ENCODE results near the gene ATP5F1E.

ATP5F1E gene

DNA sequence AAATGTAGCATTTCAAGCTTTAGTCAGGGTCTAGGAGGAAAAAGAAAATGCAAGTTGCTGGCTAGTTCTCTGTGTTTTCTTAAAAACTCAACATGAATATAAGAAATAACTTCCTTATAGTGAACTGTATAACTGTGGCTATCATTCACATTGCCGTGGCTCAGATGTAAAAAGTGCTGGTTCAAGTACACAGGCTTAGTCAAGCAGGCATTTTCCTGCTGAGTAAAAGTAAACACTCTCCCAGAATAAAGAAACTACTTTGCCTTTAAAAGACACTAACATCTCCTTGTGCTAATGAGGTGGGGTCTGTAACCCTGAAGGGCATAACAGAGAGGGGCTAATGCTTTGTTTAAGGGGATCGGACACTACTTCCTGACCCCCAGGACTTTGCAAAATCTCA is 3.3 kb downstream of the ATP5F1E start:
- Histone ChIP-seq H2AFZ (ENCODE audit: low read length) (no peak overlapping the region), H3K4me3 (ENCODE audit: low read length, poor library complexity, severe bottlenecking) (peak overlapping the region; percentile 80), H3K36me3 (ENCODE audit: insufficient read depth, low read length) (peaks cover 55% of the 10 kb centered on the region), H3F3A (ENCODE audit: low read depth) (no peaks in the 10 kb centered on the region), H3K4me1 (ENCODE audit: insufficient read depth, low read length, poor library complexity, severe bottlenecking) (peaks cover 20% of the 10 kb centered on the region), H3K9ac (ENCODE audit: low read depth, low read length, poor library complexity, severe bottlenecking) (peak overlapping the region; percentile 80), H3K4me2 (ENCODE audit: low read depth, low read length, poor library complexity, severe bottlenecking) (peak overlapping the region; percentile 76), H4K20me1 (ENCODE audit: insufficient read depth, low read length, poor library complexity, severe bottlenecking) (peaks cover 41% of the 10 kb centered on the region), H3K79me2 (ENCODE audit: insufficient read depth, low read length) (peaks cover 66% of the 10 kb centered on the region), H3K27me3 (ENCODE audit: insufficient read depth, low read length, poor library complexity, severe bottlenecking) (no peaks in the 10 kb centered on the region), H3K9me3 (ENCODE audit: insufficient read depth, low read depth, low read length) (no peaks in the 10 kb centered on the region), H3K9me2 (replicated peaks; ENCODE audit: low read depth, low read length) (no peaks in the 10 kb centered on the region)
- no peak for TF ChIP-seq EZH2phosphoT487 (IDR thresholded peaks at IDR 0.05; ENCODE audit: borderline replicate concordance)
- TF ChIP-seq, protein P1, sequence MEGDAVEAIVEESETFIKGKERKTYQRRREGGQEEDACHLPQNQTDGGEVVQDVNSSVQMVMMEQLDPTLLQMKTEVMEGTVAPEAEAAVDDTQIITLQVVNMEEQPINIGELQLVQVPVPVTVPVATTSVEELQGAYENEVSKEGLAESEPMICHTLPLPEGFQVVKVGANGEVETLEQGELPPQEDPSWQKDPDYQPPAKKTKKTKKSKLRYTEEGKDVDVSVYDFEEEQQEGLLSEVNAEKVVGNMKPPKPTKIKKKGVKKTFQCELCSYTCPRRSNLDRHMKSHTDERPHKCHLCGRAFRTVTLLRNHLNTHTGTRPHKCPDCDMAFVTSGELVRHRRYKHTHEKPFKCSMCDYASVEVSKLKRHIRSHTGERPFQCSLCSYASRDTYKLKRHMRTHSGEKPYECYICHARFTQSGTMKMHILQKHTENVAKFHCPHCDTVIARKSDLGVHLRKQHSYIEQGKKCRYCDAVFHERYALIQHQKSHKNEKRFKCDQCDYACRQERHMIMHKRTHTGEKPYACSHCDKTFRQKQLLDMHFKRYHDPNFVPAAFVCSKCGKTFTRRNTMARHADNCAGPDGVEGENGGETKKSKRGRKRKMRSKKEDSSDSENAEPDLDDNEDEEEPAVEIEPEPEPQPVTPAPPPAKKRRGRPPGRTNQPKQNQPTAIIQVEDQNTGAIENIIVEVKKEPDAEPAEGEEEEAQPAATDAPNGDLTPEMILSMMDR (conservative IDR thresholded peaks at IDR 0.05; ENCODE audit: low read length), result no peak

DNA sequence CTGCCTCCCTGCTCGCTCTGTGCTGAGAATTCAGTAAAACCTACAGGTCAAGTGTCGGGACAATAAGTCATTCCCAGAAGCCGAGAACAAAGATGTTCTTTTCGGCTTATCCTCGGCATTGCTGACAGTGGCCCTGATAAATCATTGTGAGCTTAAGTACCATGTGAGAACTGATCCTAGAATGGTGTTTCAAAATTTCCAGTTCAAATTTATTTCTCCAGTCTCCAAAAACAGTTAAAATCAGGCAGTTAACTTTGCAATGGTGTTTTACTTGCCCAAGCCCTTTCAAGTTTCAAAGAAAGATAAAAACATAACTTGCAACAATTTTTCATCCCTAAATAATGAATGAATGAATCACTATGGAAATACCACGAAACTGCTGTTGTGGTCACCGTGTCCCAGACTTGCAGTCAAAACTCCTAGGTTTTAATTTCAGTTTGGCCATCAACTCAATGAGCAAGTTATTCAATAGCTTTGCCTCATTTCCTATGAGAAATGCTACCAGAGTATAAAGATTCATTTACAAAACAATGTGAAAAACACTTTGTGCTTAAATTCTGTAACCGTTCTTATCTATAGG is 4.3 kb downstream of the ATP5F1E start:
- TF ChIP-seq EZH2phosphoT487 (IDR thresholded peaks at IDR 0.05; ENCODE audit: borderline replicate concordance), result no peak
- TF ChIP-seq, protein P1 (conservative IDR thresholded peaks at IDR 0.05; ENCODE audit: low read length), result no peak
- Histone ChIP-seq H3K36me3 (ENCODE audit: insufficient read depth, low read length) (peaks cover 51% of the 10 kb centered on the region), H3K27me3 (ENCODE audit: insufficient read depth, low read length, poor library complexity, severe bottlenecking) (no peaks in the 10 kb centered on the region), H2AFZ (ENCODE audit: low read length) (no peak overlapping the region), H4K20me1 (ENCODE audit: insufficient read depth, low read length, poor library complexity, severe bottlenecking) (peaks cover 37% of the 10 kb centered on the region), H3K9ac (ENCODE audit: low read depth, low read length, poor library complexity, severe bottlenecking) (no peak overlapping the region), H3K4me2 (ENCODE audit: low read depth, low read length, poor library complexity, severe bottlenecking) (peak overlapping the region; percentile 76), H3K4me1 (ENCODE audit: insufficient read depth, low read length, poor library complexity, severe bottlenecking) (peaks cover 20% of the 10 kb centered on the region), H3K79me2 (ENCODE audit: insufficient read depth, low read length) (peaks cover 65% of the 10 kb centered on the region), H3K4me3 (ENCODE audit: low read length, poor library complexity, severe bottlenecking) (peak overlapping the region; percentile 80), H3K9me3 (ENCODE audit: insufficient read depth, low read depth, low read length) (no peaks in the 10 kb centered on the region), H3F3A (ENCODE audit: low read depth) (no peaks in the 10 kb centered on the region), H3K9me2 (replicated peaks; ENCODE audit: low read depth, low read length) (no peaks in the 10 kb centered on the region)

DNA sequence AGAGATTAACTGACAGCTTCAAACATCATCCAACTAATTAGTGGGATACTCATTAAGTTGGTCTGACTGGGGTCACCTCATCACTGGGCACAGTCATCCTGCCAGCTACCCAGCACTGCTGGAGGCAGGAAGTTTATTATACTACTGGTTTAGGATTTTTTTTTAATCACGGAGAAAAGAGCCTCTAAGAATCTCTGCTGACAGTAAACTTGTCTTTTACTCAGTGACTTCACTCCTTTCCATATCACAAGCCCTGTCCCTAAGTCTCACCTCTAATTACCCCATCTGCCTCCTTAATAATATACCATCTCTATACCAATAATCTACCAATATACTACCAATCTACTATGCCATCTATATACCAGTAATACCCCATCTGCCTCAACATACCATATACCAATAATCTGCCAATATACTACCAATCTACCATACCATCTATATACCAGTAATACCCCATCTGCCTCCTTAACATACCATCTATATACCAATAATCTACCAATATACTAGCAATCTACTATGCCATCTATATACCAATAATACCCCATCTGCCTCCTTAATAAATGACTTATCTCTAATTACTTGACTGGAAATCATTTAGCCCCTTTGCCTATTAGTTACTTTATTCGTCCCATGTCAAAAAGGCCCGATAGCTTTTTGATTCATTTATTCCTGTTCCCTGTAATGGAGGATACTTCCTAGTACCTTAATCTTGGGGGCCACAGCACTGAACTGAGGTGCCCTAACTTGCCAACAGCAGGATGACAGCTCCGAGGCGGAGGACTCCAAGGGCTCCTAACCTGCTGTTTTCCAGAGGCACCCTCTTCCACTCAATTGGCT is 5.0 kb downstream of the ATP5F1E start:
- H3K9me2 ChIP-seq (replicated peaks; ENCODE audit: low read depth, low read length), result no peaks in the 10 kb centered on the region
- peaks cover 62% of the 10 kb centered on the region for H3K79me2 ChIP-seq (ENCODE audit: insufficient read depth, low read length)
- peak overlapping the region; percentile 80 for H3K4me3 ChIP-seq (ENCODE audit: low read length, poor library complexity, severe bottlenecking)
- peaks cover 20% of the 10 kb centered on the region for H3K4me1 ChIP-seq (ENCODE audit: insufficient read depth, low read length, poor library complexity, severe bottlenecking)
- H3K9ac ChIP-seq (ENCODE audit: low read depth, low read length, poor library complexity, severe bottlenecking), result no peak overlapping the region
- H3K9me3 ChIP-seq (ENCODE audit: insufficient read depth, low read depth, low read length), result no peaks in the 10 kb centered on the region
- H3K27me3 ChIP-seq (ENCODE audit: insufficient read depth, low read length, poor library complexity, severe bottlenecking), result no peaks in the 10 kb centered on the region
- TF ChIP-seq, protein P1 (conservative IDR thresholded peaks at IDR 0.05; ENCODE audit: low read length), result no peak
- no peak for TF ChIP-seq EZH2phosphoT487 (IDR thresholded peaks at IDR 0.05; ENCODE audit: borderline replicate concordance)
- peaks cover 49% of the 10 kb centered on the region for H3K36me3 ChIP-seq (ENCODE audit: insufficient read depth, low read length)
- no peak overlapping the region for H2AFZ ChIP-seq (ENCODE audit: low read length)
- peak overlapping the region; percentile 76 for H3K4me2 ChIP-seq (ENCODE audit: low read depth, low read length, poor library complexity, severe bottlenecking)
- H3F3A ChIP-seq (ENCODE audit: low read depth), result no peaks in the 10 kb centered on the region
- H4K20me1 ChIP-seq (ENCODE audit: insufficient read depth, low read length, poor library complexity, severe bottlenecking), result peaks cover 37% of the 10 kb centered on the region
